ENCODE results near the gene TM4SF4.

DNA sequence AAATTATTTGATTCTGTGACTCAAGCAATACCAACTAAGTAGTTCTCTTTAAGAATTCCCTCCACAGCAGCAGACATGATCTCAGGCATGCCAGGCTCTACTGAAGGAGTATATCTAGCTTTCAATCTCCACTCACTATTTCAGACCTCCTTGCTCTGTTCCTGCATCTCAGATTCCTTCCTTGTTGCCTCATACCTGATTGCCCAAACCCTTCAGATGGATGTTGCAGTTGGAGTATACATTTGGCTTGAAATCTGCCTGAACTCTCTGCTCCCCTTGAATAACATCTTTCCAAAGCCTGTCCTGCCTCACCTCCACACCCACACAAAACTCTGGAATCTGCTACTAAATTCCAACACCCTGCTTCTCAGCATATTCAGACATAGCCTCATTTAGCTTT is 19.8 kb upstream of the TM4SF4 start:
- TF ChIP-seq CTCF (IDR thresholded peaks at IDR 0.05) (no peak), POLR2AphosphoS5 (IDR thresholded peaks at IDR 0.05) (no peak)

Measured in sigmoid colon (tissue), 4 donors.